Measurements from ENCODE around the gene MCM5. TPM values are rescaled to one million over a fixed set of nuclear protein-coding genes. Genes with fewer than 3 reads are reported as not detected.

MCM5 gene
- total and polyA plus RNA-seq, 4 donors: 6.7 to 104 (median 8.8) TPM

DNA sequence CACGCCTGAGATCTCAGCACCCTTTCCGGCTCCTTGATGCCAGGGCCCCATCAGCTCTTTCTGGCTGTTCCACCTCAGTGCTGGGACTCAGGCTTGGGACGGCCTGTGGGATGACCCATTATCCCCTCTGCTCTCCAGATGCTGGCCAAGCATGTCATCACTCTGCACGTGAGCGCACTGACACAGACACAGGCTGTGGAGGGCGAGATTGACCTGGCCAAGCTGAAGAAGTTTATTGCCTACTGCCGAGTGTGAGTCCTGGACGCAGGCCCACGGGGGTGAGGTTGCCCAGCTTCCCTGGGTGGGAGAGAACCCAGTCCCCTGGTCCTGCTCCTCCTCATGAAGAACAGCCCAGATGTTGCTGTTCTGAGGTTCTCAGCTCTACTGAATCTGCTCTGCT is 17.7 kb downstream of the MCM5 start:
- Histone ChIP-seq H3K9ac (ENCODE audit: low read depth in 1 of 2, low read length in 2 of 2) (no peak overlapping the region), H3K27me3 (ENCODE audit: control insufficient read depth in 4 of 4, insufficient read depth in 4 of 4, low read length in 3 of 4) (no peaks in the 10 kb centered on the region), H3K9me3 (ENCODE audit: control insufficient read depth in 4 of 4, low read length in 3 of 4) (no peaks in the 10 kb centered on the region), H3K36me3 (ENCODE audit: control insufficient read depth in 4 of 4, insufficient read depth in 3 of 4, low read depth in 1 of 4, low read length in 3 of 4) (peaks cover 7 to 64% (median 18%) of the 10 kb centered on the region in 4 donors), H3K4me1 (ENCODE audit: control insufficient read depth in 4 of 4, insufficient read depth in 4 of 4, low read length in 3 of 4) (no peaks in the 10 kb centered on the region), H3K4me3 (ENCODE audit: low read depth in 1 of 3, low read length in 3 of 3) (no peak overlapping the region), H3K27ac (ENCODE audit: low read depth in 1 of 2, low read length in 2 of 2) (no peak overlapping the region)
- TF ChIP-seq NR2F2 (IDR thresholded peaks at IDR 0.05) (no peak), SP1 (IDR thresholded peaks at IDR 0.05) (no peak), GABPA (IDR thresholded peaks at IDR 0.05 in 1 of 2, conservative IDR thresholded peaks at IDR 0.05 in 1 of 2) (no peak), RXRA (IDR thresholded peaks at IDR 0.05) (no peak), EGR1 (IDR thresholded peaks at IDR 0.05; ENCODE audit: low read depth in 2 of 2) (no peak), HNF4G (IDR thresholded peaks at IDR 0.05) (no peak), RAD21 (IDR thresholded peaks at IDR 0.05) (no peak), TAF1 (conservative IDR thresholded peaks at IDR 0.05) (no peak), HNF4A (conservative IDR thresholded peaks at IDR 0.05) (no peak)
- TF ChIP-seq, protein P1, sequence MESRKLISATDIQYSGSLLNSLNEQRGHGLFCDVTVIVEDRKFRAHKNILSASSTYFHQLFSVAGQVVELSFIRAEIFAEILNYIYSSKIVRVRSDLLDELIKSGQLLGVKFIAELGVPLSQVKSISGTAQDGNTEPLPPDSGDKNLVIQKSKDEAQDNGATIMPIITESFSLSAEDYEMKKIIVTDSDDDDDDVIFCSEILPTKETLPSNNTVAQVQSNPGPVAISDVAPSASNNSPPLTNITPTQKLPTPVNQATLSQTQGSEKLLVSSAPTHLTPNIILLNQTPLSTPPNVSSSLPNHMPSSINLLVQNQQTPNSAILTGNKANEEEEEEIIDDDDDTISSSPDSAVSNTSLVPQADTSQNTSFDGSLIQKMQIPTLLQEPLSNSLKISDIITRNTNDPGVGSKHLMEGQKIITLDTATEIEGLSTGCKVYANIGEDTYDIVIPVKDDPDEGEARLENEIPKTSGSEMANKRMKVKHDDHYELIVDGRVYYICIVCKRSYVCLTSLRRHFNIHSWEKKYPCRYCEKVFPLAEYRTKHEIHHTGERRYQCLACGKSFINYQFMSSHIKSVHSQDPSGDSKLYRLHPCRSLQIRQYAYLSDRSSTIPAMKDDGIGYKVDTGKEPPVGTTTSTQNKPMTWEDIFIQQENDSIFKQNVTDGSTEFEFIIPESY (IDR thresholded peaks at IDR 0.05): no peak
- TF ChIP-seq, protein P2, sequence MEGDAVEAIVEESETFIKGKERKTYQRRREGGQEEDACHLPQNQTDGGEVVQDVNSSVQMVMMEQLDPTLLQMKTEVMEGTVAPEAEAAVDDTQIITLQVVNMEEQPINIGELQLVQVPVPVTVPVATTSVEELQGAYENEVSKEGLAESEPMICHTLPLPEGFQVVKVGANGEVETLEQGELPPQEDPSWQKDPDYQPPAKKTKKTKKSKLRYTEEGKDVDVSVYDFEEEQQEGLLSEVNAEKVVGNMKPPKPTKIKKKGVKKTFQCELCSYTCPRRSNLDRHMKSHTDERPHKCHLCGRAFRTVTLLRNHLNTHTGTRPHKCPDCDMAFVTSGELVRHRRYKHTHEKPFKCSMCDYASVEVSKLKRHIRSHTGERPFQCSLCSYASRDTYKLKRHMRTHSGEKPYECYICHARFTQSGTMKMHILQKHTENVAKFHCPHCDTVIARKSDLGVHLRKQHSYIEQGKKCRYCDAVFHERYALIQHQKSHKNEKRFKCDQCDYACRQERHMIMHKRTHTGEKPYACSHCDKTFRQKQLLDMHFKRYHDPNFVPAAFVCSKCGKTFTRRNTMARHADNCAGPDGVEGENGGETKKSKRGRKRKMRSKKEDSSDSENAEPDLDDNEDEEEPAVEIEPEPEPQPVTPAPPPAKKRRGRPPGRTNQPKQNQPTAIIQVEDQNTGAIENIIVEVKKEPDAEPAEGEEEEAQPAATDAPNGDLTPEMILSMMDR (IDR thresholded peaks at IDR 0.05; ENCODE audit: low read depth, low read length, missing input control): no peak
- TF ChIP-seq, protein P3, sequence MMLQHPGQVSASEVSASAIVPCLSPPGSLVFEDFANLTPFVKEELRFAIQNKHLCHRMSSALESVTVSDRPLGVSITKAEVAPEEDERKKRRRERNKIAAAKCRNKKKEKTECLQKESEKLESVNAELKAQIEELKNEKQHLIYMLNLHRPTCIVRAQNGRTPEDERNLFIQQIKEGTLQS (IDR thresholded peaks at IDR 0.05): no peak
- TF ChIP-seq, protein P4, sequence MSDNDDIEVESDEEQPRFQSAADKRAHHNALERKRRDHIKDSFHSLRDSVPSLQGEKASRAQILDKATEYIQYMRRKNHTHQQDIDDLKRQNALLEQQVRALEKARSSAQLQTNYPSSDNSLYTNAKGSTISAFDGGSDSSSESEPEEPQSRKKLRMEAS (IDR thresholded peaks at IDR 0.05): no peak
- TF ChIP-seq, protein P5, sequence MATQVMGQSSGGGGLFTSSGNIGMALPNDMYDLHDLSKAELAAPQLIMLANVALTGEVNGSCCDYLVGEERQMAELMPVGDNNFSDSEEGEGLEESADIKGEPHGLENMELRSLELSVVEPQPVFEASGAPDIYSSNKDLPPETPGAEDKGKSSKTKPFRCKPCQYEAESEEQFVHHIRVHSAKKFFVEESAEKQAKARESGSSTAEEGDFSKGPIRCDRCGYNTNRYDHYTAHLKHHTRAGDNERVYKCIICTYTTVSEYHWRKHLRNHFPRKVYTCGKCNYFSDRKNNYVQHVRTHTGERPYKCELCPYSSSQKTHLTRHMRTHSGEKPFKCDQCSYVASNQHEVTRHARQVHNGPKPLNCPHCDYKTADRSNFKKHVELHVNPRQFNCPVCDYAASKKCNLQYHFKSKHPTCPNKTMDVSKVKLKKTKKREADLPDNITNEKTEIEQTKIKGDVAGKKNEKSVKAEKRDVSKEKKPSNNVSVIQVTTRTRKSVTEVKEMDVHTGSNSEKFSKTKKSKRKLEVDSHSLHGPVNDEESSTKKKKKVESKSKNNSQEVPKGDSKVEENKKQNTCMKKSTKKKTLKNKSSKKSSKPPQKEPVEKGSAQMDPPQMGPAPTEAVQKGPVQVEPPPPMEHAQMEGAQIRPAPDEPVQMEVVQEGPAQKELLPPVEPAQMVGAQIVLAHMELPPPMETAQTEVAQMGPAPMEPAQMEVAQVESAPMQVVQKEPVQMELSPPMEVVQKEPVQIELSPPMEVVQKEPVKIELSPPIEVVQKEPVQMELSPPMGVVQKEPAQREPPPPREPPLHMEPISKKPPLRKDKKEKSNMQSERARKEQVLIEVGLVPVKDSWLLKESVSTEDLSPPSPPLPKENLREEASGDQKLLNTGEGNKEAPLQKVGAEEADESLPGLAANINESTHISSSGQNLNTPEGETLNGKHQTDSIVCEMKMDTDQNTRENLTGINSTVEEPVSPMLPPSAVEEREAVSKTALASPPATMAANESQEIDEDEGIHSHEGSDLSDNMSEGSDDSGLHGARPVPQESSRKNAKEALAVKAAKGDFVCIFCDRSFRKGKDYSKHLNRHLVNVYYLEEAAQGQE (IDR thresholded peaks at IDR 0.05): no peak
- no peak for DNase-seq (ENCODE audit: low spot score)
- 97% methylated on average over 9 of the region's 9 CpGs for WGBS

DNA sequence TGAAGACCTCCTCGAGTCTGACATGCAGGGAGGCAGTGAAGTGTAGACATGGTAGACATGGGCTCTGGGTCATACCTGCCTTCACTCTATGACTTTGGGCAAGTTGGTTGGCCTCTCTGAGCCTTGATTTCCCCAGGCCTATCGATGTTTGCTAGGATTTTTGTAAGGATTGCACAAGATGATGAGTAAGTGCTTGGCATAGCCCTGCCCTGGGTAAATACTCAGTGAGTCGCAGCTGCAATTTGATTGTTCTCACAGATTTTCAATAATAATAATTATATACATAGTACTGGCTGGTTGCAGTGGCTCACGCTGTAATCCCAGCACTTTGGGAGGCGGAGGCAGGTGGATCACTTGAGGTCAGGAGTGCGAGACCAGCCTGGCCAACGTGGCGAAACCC is 18.1 kb downstream of the MCM5 start:
- no peak for DNase-seq (ENCODE audit: low spot score)
- Histone ChIP-seq H3K9me3 (ENCODE audit: control insufficient read depth in 4 of 4, low read length in 3 of 4) (no peaks in the 10 kb centered on the region), H3K9ac (ENCODE audit: low read depth in 1 of 2, low read length in 2 of 2) (no peak overlapping the region), H3K27ac (ENCODE audit: low read depth in 1 of 2, low read length in 2 of 2) (no peak overlapping the region), H3K36me3 (ENCODE audit: control insufficient read depth in 4 of 4, insufficient read depth in 3 of 4, low read depth in 1 of 4, low read length in 3 of 4) (peaks cover 6 to 67% (median 18%) of the 10 kb centered on the region in 4 donors), H3K27me3 (ENCODE audit: control insufficient read depth in 4 of 4, insufficient read depth in 4 of 4, low read length in 3 of 4) (no peaks in the 10 kb centered on the region), H3K4me3 (ENCODE audit: low read depth in 1 of 3, low read length in 3 of 3) (no peak overlapping the region), H3K4me1 (ENCODE audit: control insufficient read depth in 4 of 4, insufficient read depth in 4 of 4, low read length in 3 of 4) (no peaks in the 10 kb centered on the region)
- WGBS: 79% methylated on average over 8 of the region's 8 CpGs
- no peak for TF ChIP-seq YY1 (IDR thresholded peaks at IDR 0.05)
- TF ChIP-seq EGR1 (IDR thresholded peaks at IDR 0.05; ENCODE audit: low read depth in 2 of 2): no peak
- TF ChIP-seq NR2F2 (IDR thresholded peaks at IDR 0.05): no peak
- TF ChIP-seq TAF1 (conservative IDR thresholded peaks at IDR 0.05): no peak
- TF ChIP-seq JUND (IDR thresholded peaks at IDR 0.05): no peak
- no peak for TF ChIP-seq RXRA (IDR thresholded peaks at IDR 0.05)
- no peak for TF ChIP-seq HNF4G (IDR thresholded peaks at IDR 0.05)
- TF ChIP-seq, protein P4 (IDR thresholded peaks at IDR 0.05): no peak
- TF ChIP-seq, protein P5 (IDR thresholded peaks at IDR 0.05): no peak

Data from liver (tissue), 9 donors.